HEK293 (cell line): ENCODE measurements around the gene AMMECR1L.

Experiments
- CTCF ChIA-PET: fragments of 350-600 bp; formaldehyde crosslinking; extraction: SDS; loops from one replicate; lab custom pipeline; 2021; ENCODE audit warnings: antibody characterized with exemption; lab: Yijun Ruan, JAX
- POLR2A ChIA-PET: fragments of 300-600 bp; formaldehyde crosslinking; extraction: SDS; loops from one replicate; lab custom pipeline; 2020; ENCODE audit warnings: antibody characterized with exemption, inconsistent platforms; lab: Yijun Ruan, JAX
- H3K27ac ChIP-seq: fragments of 200-500 bp; sonication (Bioruptor generic); 2 replicates; pipeline ENCODE4 v1.5.1; 2014; ENCODE audit warnings: low read depth, low read length, control low read depth, inconsistent platforms; ENCODE audit errors: extremely low read depth
- H3K36me3 ChIP-seq, 2 experiments: fragments of 200-500 bp in 1 of 2; sonication (Bioruptor generic) in 1 of 2; 1 replicate in 1 of 2; 2 replicates in 1 of 2; pipeline ENCODE4 v1.5.1; 2014 to 2017; ENCODE audit warnings: inconsistent platforms in 2 of 2, low read length in 2 of 2; ENCODE audit not compliant: control insufficient read depth in 2 of 2, insufficient read depth in 1 of 2
- H3K4me1 ChIP-seq: fragments of 200-500 bp; sonication (Bioruptor generic); 2 replicates; pipeline ENCODE4 v1.5.1; 2014; ENCODE audit warnings: mild to moderate bottlenecking, low read length, inconsistent platforms; ENCODE audit not compliant: control insufficient read depth, insufficient read depth
- H3K4me3 ChIP-seq: 2 replicates; pipeline ENCODE4 v1.5.1; 2011; ENCODE audit warnings: low read depth, mild to moderate bottlenecking, control low read depth, low read length, moderate library complexity
- H3K9me3 ChIP-seq: fragments of 200-500 bp; sonication (Bioruptor generic); 2 replicates; pipeline ENCODE4 v1.5.1; 2014; ENCODE audit warnings: low read depth, low read length, inconsistent platforms; ENCODE audit not compliant: control insufficient read depth, insufficient read depth
- GLIS2 ChIP-seq: fragments of 450-650 bp; formaldehyde crosslinking; IDR thresholded peaks from 2 replicates; pipeline ENCODE4 v1.5.1; 2016; ENCODE audit warnings: missing biosample characterization, missing genetic modification characterization
- KLF7 ChIP-seq: fragments of 450-650 bp; formaldehyde crosslinking; IDR thresholded peaks from 2 replicates; pipeline ENCODE4 v1.5.1; 2016; ENCODE audit warnings: missing biosample characterization, missing genetic modification characterization, borderline replicate concordance
- OSR2 ChIP-seq: fragments of 450-650 bp; formaldehyde crosslinking; IDR thresholded peaks from 2 replicates; pipeline ENCODE4 v1.5.1; 2016; ENCODE audit warnings: missing biosample characterization, missing genetic modification characterization
- PBX3 ChIP-seq: sonication (generic); formaldehyde crosslinking; IDR thresholded peaks from 2 replicates; pipeline ENCODE4 v1.8.1; 2022; ENCODE audit warnings: mild to moderate bottlenecking, moderate library complexity, missing genetic modification reagents
- SCRT2 ChIP-seq: fragments of 450-650 bp; formaldehyde crosslinking; IDR thresholded peaks from 2 replicates; pipeline ENCODE4 v1.5.1; 2016; ENCODE audit warnings: missing biosample characterization, missing genetic modification characterization
- WT1 ChIP-seq: fragments of 450-650 bp; formaldehyde crosslinking; IDR thresholded peaks from 2 replicates; pipeline ENCODE4 v1.5.1; 2016; ENCODE audit warnings: missing biosample characterization, missing genetic modification characterization
- YY2 ChIP-seq: fragments of 450-650 bp; formaldehyde crosslinking; IDR thresholded peaks from 2 replicates; pipeline ENCODE4 v1.5.1; 2016; ENCODE audit warnings: missing biosample characterization, missing genetic modification characterization
- ZBTB7A ChIP-seq: fragments of 450-650 bp; formaldehyde crosslinking; IDR thresholded peaks from 2 replicates; pipeline ENCODE4 v1.5.1; 2016; ENCODE audit warnings: low read depth, missing biosample characterization, missing genetic modification characterization
- ZBTB8A ChIP-seq: fragments of 450-650 bp; formaldehyde crosslinking; IDR thresholded peaks from 2 replicates; pipeline ENCODE4 v1.5.1; 2016; ENCODE audit warnings: missing biosample characterization, missing genetic modification characterization
- ZFP41 ChIP-seq: fragments of 450-650 bp; formaldehyde crosslinking; IDR thresholded peaks from 2 replicates; pipeline ENCODE4 v1.5.1; 2016; ENCODE audit warnings: missing biosample characterization, missing genetic modification characterization, borderline replicate concordance
- ZNF449 ChIP-seq: fragments of 450-650 bp; formaldehyde crosslinking; IDR thresholded peaks from 2 replicates; pipeline ENCODE4 v1.5.1; 2017; ENCODE audit warnings: missing biosample characterization, mild to moderate bottlenecking, missing genetic modification characterization, moderate library complexity
- ZNF518A ChIP-seq: fragments of 450-650 bp; formaldehyde crosslinking; conservative IDR thresholded peaks from 2 replicates; pipeline ENCODE4 v1.5.1; 2016; ENCODE audit warnings: low read depth, missing biosample characterization, missing genetic modification characterization
- ZNF639 ChIP-seq: fragments of 450-650 bp; formaldehyde crosslinking; IDR thresholded peaks from 2 replicates; pipeline ENCODE4 v1.5.1; 2016; ENCODE audit warnings: missing biosample characterization, missing genetic modification characterization
- ZNF701 ChIP-seq: fragments of 450-650 bp; formaldehyde crosslinking; IDR thresholded peaks from 2 replicates; pipeline ENCODE4 v1.5.1; 2016; ENCODE audit warnings: missing biosample characterization, missing genetic modification characterization
- TF ChIP-seq, protein P1 (sequence below): fragments of 450-650 bp; formaldehyde crosslinking; IDR thresholded peaks from 2 replicates; pipeline ENCODE4 v1.5.1; 2016; ENCODE audit warnings: missing biosample characterization, missing genetic modification characterization, borderline replicate concordance

The AMMECR1L gene

GRCh38 chr2:127897531-127898211, 11.9 kb upstream of the AMMECR1L start:
- H3K27ac ChIP-seq = no peak overlapping the region
- ChIA-PET POLR2A (no interaction called here), CTCF (interaction anchor here (0.7 kb wide), 1 partner anchor 11 kb away, joined by 4 read pairs; no protein-coding TSS in a partner anchor)

GRCh38 chr2:127893494-127893893, 7.7 kb upstream of the AMMECR1L start:
- CTCF ChIA-PET = interaction anchor here (0.6 kb wide), 1 partner anchor 1064 kb away, joined by 3 read pairs; no protein-coding TSS in a partner anchor
- H3K27ac ChIP-seq = no peak overlapping the region
- no peaks in the 10 kb centered on the region for H3K9me3 ChIP-seq
- TF ChIP-seq GLIS2 (tag by site-specific recombination) (no peak), ZBTB7A (tag by site-specific recombination) (no peak), ZNF701 (tag by site-specific recombination) (no peak), OSR2 (tag by site-specific recombination) (no peak), ZBTB8A (no peak), WT1 (no peak), ZNF449 (tag by site-specific recombination) (no peak), PBX3 (CRISPR knock-in tag) (no peak), ZNF518A (no peak)
- H3K4me1 ChIP-seq = no peaks in the 10 kb centered on the region
- no peaks in the 10 kb centered on the region; a peak in 1 of 3 replicates for H3K36me3 ChIP-seq
- POLR2A ChIA-PET = interaction anchor here (0.5 kb wide), 1 partner anchor 335 kb away, joined by 3 read pairs; no protein-coding TSS in a partner anchor
- H3K4me3 ChIP-seq = no peak overlapping the region

More at GRCh38 chr2:127897531-127898211, 11.9 kb upstream of the AMMECR1L start:
- Histone ChIP-seq H3K36me3 (no peaks in the 10 kb centered on the region), H3K4me3 (no peak overlapping the region), H3K4me1 (no peaks in the 10 kb centered on the region), H3K9me3 (no peaks in the 10 kb centered on the region)
- no peak for TF ChIP-seq YY2 (tag by site-specific recombination)
- TF ChIP-seq SCRT2 (tag by site-specific recombination) = 0 out of 2 replicates have a peak, but pooled peaks have one; percentile 19

DNA sequence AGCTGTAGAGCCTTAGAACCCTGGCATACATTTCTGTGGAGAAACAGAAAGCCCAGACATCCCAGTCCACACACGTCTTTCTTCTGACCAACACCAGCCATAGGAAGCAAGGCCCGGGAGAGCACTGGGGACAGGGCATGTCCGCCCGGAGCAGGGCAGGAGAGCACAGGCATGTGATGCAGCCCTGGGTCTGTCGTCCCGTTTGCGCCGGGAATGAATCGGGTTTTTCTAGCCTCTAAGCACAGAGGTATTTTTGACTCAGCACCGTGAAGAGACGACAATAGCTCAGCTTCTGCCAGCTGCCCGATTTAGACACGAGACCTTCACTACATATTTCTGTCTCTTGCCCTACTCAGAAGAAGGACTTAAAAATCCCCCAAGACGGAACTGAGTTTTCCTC, 7.3 kb upstream of the AMMECR1L start:
- Histone ChIP-seq H3K9me3 (no peaks in the 10 kb centered on the region), H3K36me3 (no peaks in the 10 kb centered on the region; a peak in 1 of 3 replicates), H3K4me3 (no peak overlapping the region), H3K4me1 (no peaks in the 10 kb centered on the region), H3K27ac (no peak overlapping the region)
- ChIA-PET POLR2A (interaction anchor here (0.5 kb wide), 1 partner anchor 336 kb away, joined by 3 read pairs; no protein-coding TSS in a partner anchor), CTCF (interaction anchor here (0.6 kb wide), 2 partner anchors 144 to 1064 kb away, joined by 3 read pairs; no protein-coding TSS in a partner anchor)
- TF ChIP-seq, protein P1, sequence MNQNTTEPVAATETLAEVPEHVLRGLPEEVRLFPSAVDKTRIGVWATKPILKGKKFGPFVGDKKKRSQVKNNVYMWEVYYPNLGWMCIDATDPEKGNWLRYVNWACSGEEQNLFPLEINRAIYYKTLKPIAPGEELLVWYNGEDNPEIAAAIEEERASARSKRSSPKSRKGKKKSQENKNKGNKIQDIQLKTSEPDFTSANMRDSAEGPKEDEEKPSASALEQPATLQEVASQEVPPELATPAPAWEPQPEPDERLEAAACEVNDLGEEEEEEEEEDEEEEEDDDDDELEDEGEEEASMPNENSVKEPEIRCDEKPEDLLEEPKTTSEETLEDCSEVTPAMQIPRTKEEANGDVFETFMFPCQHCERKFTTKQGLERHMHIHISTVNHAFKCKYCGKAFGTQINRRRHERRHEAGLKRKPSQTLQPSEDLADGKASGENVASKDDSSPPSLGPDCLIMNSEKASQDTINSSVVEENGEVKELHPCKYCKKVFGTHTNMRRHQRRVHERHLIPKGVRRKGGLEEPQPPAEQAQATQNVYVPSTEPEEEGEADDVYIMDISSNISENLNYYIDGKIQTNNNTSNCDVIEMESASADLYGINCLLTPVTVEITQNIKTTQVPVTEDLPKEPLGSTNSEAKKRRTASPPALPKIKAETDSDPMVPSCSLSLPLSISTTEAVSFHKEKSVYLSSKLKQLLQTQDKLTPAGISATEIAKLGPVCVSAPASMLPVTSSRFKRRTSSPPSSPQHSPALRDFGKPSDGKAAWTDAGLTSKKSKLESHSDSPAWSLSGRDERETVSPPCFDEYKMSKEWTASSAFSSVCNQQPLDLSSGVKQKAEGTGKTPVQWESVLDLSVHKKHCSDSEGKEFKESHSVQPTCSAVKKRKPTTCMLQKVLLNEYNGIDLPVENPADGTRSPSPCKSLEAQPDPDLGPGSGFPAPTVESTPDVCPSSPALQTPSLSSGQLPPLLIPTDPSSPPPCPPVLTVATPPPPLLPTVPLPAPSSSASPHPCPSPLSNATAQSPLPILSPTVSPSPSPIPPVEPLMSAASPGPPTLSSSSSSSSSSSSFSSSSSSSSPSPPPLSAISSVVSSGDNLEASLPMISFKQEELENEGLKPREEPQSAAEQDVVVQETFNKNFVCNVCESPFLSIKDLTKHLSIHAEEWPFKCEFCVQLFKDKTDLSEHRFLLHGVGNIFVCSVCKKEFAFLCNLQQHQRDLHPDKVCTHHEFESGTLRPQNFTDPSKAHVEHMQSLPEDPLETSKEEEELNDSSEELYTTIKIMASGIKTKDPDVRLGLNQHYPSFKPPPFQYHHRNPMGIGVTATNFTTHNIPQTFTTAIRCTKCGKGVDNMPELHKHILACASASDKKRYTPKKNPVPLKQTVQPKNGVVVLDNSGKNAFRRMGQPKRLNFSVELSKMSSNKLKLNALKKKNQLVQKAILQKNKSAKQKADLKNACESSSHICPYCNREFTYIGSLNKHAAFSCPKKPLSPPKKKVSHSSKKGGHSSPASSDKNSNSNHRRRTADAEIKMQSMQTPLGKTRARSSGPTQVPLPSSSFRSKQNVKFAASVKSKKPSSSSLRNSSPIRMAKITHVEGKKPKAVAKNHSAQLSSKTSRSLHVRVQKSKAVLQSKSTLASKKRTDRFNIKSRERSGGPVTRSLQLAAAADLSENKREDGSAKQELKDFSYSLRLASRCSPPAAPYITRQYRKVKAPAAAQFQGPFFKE = no peak
- TF ChIP-seq KLF7 (tag by site-specific recombination) (no peak), ZNF639 (tag by site-specific recombination) (no peak), ZFP41 (tag by site-specific recombination) (no peak)
